Inflammatory macrophage treated with lipopolysaccharide for 4 hours (primary cell): ENCODE results near the gene JPT2.
"Not testable (repeated sequence)": the region's sequence is repeated elsewhere in the genome, so short reads cannot be mapped to it uniquely, and the experiment has no call there.

Source experiments
- DNase-seq: peaks from one replicate; pipeline ENCODE4 v3.0.0-alpha.2; 2020

The JPT2 gene

DNA sequence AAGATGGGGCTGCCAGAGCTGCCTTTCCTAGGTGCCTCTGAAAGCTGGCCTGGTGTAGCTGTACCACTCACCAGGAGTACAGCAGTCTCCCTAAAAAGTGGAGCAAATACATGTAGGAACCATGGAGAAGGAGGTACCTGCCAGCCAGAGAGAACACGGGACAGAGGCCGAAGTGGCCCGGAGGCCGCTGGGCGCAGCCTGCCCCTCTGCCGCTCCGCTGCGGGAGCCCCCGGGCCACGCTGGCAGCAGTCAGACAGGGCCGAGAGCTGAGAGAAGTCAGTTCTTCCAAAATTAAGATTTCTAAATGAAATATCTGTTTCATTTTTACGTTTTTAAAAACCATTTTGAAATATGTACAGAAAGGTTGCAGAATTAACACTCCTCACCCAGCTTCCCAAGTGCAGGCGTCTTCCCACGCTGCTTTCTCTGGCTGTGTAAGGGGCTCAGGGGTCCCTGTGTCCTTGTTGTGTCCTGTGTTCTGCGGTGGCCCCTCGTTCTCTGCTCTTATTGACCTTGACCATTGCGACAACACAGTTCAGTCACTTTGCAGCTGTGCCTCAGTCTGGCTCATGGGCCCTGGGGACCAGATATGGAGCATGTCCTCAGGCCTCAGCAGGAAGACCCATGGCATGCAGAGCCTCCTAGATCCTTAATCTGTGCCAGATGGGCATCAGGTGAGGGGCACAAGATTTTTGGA lies 32.9 kb downstream of the JPT2 start:
- no peak for DNase-seq

DNA sequence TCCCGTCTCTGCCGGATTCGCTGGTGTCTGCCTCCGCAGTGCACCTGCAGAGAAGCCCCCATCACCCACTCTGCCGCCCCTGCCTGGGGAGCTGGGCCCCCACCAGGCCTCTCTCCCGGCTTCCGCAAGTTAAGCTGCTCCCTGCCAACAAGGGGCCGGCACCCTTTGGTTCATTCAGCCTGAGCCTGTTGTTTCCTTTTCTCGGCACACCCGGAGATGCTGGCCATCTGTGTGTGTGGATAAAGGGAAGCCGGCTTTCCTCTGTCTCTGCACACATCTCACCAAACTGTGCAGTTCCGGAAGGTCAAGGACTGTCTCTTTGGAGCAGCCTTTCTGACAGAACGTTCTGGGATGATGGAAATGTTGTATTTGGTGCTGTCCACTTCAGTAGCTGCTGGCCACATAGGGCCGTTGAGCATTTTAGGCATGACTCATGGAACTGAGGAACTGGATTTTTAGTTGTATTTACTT lies 34.7 kb downstream of the JPT2 start:
- DNase-seq: no peak

DNA sequence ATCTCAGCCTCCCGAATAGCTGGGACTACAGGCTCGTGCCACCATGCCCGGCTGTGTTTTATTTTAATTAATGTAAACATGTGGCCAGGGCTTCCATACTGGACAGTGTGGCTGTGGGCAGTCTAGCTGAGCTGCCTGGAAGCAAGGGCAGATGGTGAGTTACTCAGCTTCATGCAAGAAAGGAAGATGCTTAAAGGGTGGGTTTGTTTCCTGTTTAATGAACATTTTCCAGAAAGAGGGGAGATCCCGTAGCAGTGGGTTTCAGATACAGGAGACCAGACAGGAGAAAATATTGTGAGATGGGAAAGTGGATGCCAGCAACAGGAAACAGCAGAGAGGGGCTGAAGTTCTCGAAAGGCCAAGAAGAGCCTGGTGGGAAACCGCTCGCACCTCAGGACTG lies 35.3 kb downstream of the JPT2 start:
- DNase-seq: no peak

DNA sequence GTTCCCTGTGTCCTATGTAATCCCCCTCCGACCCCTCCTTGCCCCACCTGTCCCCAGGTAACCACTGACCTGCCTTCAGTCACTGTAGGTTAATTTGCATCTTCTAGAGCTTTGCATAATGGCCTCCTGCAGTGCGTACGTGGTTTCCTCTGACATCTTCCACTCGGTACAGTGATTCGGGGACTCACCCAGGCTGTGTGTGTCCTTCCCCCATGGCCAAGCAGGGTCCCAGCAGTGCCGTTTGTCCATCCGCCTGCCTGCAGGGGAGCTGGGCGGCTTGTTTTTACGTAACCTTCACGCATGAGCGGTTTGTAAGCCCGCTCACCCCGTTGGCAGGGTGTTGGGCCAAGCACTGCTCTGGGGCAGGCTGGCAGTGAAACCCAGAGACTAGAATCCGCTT lies 35.9 kb downstream of the JPT2 start:
- DNase-seq: no peak

DNA sequence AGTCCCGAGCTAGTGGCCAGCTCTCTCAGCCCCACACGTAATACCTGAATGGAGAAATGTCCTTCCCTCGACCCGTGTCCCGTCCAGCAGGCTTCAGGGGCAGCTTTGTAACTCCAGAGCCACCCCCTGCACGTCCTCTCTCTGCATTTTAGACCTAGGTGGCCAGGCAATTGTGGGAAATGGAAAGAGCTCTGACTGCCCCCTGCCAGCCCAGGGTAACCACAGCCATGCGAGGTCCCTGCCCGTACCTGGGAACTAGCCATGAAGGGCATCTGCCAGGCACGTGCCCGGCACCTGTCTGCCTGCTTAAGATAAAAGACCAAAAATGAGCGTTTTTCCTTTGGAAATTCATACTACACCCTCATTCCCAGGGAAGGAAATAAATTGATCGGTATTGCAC lies 37.1 kb downstream of the JPT2 start:
- DNase-seq: no peak

DNA sequence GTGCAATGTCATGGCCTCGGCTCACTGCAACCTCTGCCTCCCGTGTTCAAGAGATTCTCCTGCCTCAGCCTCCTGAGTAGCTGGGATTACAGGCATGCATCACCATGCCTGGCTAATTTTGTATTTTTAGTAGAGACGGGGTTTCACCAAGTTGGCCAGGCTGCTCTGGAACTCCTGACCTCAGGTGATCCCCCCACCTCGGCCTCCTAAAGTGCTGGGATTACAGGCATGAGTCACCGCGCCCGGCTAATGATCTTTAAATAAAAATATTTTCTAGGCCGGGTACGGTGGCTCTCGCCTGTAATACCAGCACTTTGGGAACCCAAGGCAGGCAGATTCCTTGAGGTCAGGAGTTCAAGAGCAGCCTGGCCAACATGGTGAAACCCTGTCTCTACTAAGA lies 40.2 kb downstream of the JPT2 start:
- DNase-seq: not testable (repeated sequence)

DNA sequence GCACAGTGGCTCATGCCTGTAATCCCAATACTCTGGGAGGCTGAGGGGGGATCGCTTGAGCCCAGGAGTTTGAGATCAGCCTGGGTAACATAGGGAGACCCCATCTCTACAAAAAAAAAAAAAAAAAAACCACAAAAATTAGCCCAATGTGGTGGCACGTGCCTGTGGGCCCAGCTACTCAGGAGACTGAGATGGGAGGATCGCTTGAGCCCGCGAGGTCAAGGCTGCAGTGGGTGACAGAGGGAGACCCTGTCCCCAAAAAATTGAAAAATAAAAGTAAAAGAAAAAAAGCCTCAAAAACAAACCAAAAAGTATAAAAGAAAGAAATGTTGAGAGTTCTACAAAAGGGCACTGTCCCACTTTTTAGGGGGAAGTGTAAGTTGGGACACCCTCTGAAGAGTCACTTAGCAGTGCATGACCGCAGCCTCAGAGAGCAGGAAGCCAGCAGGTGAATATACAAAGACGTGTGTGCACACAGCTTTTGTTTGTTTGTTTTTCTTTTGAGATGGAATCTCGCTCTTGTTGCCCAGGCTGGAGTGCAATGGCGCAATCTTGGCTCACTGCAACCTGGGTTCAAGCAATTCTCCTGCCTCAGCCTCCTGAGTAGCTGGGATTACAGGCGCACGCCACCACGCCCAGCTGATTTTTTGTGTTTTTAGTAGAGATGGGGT lies 41.6 kb downstream of the JPT2 start:
- DNase-seq: peak; percentile 49

DNA sequence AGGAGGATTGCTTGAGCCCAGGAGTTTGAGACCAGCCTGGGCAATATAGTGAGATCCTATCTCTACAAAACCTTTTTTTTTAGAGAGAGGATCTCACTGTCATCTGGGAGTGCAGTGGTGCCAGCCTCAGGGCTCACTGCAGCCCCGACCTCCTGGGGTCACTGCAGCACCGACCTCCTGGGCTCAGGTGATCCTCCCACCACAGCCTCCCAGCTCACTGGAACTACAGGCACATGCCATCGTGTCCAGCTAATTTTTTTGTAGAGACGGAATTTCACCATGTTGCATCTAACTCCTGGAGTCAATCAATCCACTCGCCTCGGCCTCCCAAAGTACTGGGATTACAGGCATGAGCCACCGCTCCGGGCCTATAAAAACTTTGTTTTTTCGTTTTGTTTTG lies 43.3 kb downstream of the JPT2 start:
- DNase-seq: no peak

DNA sequence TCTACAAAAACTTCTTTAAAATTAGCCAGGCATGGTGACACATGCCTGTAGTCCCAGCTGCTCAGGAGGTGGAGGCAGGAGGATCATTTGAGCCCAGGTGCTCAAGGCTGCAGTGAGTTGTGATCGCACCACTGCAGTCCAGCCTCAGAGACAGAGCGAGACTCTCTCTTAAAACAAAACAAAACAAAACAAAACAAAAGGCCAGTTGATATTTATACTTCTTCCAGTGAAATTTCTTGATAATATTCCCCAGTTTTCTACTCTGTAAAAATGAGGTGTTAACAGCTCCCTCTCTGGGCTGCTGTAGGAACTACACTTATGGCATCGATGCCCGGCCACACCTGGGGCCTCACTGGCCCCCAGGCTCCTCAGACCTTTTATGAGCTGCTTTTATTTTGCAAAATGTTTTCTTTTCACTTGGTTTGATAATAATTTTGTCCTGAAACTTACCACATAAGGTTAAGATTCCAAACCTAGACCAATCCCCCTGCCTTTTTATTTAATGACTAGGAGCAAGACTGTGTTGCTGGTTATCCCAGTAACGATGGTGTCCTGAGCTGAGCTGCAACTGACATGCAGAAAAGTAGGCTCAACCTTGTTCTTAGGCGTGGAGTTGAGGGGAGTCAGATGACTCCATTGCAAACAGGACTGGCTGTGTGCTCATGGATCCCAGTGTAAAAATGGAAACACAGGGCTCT lies 45.5 kb downstream of the JPT2 start:
- peak; percentile 52 for DNase-seq

DNA sequence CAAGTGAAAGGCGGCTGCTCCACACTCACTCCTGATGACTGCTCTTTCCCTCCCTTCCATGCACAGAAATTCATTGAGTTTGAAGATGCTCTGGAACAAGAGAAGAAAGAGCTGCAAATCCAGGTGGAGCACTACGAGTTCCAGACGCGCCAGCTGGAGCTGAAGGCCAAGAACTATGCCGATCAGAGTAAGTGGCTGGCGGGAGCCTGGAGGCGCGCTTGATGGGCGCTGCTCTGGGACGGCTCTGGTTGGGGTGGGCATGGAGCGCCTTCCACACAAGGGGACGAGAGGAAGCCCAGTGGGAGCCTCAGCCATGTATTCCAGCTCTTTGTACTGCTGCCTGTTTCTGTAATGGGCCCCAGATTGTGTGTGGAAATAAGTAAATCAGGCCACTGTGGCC lies 46.4 kb downstream of the JPT2 start:
- no peak for DNase-seq

DNA sequence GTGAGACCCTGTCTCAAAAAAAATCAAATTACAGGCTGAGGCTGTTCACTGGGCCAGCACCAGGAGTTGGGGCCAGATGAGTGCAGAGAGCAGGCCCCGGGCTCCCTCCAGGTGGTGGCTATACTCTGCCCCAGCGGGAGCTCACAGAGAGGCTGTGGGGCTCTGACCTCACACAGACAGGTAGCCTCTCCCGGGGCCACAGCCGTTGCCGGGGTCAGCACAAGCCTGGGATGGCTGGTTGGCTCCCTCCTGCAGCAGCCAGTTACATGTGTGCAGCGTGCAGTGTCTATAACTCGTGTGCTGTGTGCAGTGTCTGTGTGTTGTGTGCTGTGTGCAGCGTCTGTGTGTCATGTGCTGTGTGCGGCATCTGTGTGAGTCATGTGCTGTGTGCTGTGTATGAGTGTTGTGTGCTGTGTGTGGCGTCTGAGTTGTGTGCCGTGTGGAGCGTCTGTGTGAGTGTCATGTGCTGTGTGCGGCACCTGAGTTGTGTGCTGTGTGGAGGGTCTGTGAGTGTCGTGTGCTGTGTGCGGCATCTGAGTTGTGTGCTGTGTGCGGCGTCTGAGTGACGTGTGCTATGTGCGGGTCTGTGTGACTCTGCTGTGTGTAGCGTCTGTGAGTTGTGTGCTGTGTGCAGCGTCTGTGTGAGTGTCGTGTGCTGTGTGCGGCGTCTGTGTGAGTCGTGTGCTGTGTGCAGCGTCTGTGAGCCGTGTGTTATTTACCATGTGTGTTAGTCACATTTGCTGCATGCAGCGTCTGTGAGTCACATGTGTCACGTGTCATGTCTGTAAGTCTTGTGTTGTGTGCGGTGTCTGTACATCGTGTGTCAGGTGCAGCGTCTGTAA lies 48.8 kb downstream of the JPT2 start:
- no peak for DNase-seq

DNA sequence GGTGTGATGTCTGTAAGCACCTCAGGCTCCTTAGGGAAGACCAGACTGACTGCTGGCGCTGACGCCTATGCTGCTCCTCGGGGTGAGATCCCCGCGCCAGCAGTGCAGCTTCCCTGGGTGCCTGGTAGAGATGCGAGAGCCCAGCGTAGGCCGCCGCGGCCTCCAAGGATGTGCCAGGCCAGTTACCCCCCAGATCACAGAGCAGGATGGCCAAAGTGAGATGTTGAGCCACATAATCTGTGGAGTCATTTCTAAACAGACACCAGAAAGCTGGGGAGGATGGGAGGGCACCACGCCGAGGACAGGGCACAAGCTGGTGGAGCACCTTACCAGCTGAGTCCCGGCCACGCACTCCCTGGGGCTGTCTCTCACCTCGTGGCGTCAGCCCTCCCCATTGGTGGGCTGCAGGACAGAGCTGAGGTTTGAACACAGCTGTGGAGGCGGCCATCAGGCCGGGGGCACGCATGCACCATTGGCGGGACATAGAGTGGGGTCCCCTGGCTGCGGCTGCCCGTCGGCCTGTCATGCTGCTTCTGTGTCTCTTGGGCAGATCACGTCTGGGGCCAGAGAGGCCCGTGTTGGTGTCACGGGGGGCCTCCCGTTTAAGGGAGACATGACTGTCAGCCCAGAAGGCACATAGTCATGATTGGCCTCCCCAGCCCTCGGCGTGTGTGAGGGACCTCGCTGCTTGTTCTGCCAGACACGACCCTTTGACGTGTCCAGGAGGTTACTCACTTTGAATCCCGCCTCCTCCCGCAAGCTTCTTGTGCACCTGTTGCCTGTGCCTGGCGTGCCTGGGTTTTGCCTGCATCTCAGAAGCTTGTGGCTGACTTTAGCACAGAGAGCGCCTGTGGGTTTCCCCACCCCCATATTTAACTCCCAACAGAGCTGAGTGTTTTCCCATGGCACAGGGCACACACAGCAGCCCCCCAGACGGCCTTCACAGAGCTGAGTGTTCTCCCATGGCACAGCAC lies 49.9 kb downstream of the JPT2 start:
- DNase-seq: no peak

DNA sequence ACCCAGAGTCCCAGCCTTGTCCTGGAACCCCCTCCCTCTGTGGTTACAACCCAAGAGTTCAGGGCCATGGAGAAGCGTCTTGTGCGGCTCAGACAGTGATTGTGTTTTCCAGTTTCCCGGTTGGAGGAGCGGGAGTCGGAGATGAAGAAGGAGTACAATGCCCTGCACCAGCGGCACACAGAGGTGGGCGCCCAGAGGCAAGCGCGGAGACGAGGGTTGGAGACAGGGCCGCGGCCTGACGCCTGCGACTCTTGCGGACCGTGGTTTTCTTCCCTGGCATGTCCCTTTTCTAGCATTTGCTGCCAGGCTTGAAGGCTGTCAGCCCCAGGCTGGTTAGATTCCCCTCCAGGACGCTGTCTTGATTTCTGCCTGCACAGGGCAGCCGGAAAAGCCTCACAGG lies 50.9 kb downstream of the JPT2 start:
- no peak for DNase-seq

DNA sequence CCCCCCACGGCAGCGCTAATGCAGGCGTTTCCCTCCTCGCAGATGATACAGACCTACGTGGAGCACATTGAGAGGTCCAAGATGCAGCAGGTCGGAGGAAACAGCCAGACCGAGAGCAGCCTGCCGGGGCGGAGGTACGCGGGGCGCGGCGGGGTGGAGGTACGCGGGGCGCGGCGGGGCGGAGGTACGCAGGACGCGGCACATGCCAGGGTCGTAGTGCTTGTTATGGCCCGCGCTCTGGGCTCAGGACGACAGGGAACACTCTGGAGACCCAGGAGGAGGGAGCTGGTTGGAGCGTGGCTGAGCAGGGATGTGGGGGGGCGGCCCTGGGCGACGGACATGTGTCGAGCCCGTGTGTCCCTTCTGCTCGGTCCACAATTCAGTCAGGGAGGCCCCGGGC lies 51.4 kb downstream of the JPT2 start:
- DNase-seq: no peak

DNA sequence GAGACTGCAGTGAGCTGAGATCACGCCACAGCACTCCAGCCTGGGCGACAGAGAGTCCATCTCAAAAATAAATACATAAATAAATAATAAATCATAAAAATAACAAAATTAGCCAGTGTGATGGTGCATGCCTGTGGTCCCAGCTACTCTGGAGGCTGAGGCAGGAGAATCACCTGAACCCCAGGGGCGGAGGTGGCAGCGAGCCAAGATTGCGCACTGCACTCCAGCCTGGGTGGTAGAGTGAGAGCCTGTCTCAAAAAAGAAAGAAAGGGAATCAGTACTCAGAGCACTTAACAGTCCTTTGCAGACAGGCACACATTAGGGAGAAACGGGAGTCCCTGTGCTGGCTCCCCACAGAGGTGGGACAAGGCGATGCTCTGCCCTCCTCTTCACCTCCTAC lies 53.0 kb downstream of the JPT2 start:
- no peak for DNase-seq

DNA sequence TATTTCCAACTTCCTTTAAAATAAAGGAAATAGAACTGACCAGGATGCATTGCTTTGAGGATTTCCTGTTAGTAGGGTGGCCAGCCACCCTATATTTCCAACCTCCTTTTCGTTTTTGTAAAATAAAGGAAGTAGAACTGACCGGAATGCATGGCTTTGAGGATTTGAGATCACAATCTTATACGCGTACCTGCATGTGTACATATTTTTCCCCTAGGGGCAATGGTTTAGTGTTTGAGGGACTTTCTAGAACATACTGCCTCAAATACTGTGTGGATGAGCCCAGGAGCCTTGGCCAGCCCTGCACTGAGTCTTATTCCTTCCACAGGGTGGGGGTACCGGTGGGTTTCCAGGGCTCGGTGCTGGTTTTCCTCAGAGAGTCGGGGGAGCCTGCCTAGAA lies 53.5 kb downstream of the JPT2 start:
- no peak for DNase-seq

DNA sequence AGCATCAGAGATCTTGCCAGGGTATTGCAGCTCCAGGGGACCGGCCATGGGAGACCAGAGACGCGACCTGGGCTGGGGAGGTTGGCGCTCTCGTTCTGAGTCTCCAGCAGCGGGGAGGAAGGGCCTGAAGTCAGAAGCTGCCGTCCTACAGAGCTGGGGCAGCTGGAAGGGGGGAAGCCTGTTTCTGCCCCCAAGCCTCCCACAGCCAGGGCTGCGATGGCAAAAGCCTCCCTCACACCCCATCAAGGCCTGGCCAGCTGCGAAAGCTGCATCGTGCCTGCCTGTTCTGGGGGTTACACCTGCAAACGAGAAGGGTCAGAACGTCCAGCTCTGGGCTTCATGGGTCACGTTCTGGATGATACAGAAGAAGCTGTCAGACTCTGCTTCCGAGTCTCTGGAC lies 54.0 kb downstream of the JPT2 start:
- DNase-seq: no peak

DNA sequence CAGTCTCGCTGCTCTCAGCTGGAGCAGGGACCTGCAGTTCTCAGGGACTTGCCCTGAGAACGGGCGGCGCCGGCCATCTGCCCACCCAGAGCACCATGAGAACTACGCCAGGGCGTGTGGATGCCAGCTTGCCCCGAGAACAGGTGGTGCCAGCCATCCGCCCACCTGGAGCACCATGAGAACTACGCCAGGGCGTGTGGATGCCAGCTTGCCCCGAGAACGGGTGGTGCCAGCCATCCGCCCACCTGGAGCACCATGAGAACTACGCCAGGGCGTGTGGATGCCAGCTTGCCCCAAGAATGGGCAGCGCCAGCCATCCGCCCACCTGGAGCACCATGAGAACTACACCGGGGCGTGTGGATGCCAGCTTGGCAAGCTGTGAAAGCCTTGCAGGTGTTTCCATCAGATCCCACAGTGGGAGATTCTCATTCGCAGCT lies 54.5 kb downstream of the JPT2 start:
- DNase-seq: not testable (repeated sequence)

DNA sequence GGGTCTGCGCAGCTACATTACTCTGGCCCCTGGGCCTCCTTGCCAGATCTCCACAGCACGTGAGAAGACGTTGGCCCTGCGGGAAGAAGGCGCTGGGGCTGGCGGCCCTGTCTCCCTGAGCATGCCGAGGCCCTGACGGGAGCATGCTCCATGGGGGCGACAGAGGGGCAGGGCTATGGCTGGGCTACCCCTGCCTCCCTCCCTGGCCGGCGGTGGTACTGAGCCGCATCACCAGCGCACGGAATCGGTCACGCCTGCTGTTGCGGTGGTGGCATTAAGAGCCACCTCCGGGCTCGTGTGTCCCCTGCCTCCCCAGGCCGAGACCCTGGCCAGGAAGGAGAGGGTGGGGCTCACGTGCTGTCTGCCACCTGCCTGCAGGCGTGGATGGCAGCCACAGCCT lies 56.0 kb downstream of the JPT2 start:
- no peak for DNase-seq

DNA sequence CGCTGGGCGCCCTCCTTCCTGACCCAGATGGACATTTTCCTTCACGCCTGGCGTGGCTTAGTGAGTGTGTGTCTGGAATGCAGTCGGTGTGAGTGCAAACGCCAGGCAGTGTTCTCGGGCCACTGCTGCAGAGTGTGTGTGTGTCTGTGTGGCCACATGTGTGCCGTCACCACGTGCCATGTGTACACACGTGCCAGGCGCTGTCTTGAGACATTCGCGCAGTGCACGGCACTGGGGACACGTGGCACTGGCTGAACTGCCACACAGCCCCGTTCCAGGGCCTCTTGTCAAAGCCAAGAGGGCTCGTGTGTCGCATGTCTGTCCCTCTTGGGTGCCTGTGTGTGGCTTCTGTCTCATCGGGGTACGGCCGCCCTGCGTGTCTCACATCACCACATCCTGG lies 56.7 kb downstream of the JPT2 start:
- DNase-seq: no peak

DNA sequence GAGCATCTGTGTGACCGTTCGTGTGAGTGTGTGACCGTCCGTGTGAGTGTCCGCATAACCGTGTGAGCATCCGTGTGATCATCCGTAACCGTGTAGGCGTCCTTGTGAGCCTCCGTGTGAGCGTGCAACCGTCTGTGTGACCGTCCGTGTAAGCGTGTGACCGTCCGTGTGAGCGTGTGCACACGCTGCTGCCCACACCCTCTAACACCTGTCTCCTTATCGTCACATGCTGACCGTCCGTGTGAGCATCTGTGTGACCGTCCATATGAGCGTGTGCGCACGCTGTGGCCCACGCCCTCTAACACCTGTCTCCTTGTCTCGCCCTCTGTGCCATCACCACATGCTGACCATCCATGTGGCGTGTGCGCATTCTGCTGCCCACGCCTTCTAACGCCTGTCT lies 62.2 kb downstream of the JPT2 start:
- DNase-seq: no peak
